HG02798 (cell line): ENCODE measurements around the gene KLF11.

Experiments
- ATAC-seq: cut with Tn5 transposase; IDR thresholded peaks from one replicate; pipeline ENCODE4 v1.9.1; 2021; ENCODE audit warnings: mild to moderate bottlenecking; ENCODE audit not compliant: unreplicated experiment, poor library complexity

Gene KLF11

DNA sequence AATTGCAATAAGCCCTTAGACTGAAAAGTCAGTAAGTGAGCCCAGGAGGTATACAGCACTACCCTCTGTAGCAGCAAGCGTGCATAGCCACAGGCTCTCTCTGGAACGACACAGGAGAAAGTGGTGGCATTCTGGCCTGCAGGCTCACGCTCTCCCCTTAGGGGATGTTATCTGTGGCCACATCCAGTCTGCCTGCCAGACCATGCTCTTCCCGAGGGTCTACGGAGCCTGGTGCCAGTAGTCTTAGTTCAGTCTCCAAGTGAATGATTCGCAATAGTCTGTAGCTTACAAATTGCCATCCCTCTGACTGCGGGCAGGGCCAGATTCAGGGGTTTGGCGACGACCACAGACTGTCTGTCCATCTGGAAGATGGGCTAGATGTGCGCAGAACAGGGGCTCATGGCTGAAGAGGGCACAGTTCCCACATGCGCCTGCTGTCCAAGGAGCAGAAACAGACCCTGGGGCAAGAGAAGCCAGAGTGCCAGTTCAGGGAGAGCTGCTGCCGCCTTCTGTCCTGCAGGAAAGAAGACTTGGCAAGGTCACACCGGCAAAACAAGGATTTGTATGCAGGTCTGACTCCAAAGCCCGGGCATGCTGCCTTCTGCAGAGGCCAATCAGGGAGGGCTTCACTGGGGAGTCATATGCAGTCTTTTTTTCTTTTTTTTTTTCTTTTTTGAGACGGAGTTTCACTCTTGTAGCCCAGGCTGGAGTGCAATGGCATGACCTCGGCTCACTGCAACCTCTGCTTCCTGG lies 3.5 kb upstream of the KLF11 start:
- no peak for ATAC-seq

DNA sequence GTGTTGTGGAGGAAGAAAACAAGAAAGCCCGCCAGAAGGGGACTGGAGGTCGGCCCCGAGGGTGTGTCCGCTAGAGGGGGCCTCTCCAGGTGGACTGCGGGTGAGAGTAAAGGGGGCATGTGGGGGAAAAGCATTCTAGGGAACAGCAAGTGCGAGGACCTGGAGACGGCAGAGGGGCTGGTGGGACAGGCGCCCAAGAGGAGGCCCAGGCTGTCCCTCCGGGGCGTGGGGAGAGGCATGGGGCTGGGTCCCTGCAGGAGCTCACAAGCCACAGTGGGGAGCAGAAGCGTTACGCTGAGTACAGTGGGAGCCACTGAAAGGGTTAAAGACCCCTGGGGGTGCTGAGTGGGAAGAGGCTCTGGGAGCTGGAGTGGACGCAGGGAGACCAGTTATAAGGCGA lies 1.6 kb upstream of the KLF11 start:
- ATAC-seq, result no peak

DNA sequence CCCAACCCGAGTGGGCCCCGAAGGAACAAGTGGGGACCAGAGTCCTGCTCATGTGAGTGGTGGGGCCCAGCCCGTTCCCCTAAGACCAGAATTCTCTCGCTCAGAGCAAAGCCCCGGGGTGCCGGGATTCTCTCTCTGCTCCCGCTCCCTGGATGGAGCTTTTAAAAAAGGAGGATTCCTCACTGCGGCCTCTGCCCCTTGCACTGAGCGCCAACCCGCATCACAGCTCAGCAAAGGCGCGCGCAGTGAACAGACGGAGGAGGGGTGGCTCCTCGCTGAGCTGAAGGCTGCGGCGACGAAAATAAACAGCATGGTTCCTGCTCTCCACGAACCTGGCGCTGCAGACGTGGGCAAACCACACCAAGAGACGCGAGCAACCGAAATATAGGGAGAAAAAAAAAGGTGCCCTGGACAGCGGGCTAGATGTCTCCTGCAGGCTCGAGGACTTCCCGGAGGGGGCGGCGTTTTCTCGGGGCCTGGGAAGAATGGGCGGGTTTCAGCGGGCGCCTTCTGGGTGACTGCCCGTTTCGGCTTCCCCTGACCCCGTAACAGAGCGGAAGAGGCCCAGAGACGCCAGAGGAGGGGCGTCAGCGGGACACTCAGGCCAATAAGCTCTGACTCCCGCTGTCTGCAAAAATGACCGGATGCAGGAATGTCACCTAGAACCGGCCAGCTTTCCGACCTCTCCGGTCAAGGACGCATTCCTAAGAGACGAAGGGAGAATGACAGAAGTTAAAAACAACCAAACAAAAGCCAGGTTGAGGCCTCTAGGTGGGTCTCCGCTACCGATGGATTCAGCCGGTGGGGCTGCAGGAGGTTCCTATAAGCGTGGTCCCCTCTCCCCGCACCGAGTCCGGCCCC lies 819 bp upstream of the KLF11 start:
- no peak for ATAC-seq

DNA sequence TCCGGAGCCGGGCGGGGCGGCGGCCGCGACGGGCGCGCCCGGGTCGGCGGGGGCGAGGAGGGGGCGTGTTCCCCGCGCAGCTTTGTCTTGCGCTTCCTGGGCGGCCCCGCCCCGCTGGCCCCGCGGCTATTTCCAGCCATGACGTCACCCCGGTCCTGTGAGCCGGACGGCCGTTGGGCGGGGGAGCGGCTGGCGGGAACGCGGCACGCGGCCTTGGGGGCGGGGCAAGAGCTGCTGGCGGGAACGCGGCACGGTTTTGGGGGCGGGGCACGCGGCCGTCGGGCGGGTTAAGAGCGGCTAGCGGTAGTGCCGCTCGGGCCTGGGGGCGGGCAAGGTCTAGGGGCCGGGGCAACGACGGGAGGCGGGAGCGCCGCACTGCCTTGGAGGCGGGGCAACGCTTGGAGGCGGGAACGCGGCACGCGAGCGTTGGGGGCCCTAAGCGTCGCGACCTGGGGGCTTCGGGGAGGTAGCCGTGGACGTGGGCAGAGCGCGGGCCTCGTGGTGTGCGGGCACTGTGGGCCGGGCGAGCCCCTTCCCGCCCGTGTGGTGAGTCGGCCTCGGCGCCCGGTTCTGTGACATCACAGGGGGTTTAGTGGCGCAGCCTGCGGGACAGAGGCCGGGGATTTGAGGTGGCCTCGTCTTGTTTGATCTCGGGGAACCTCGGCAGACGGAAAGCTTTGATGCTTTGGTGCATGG lies 704 bp downstream of the KLF11 start:
- peak; percentile 72 for ATAC-seq

DNA sequence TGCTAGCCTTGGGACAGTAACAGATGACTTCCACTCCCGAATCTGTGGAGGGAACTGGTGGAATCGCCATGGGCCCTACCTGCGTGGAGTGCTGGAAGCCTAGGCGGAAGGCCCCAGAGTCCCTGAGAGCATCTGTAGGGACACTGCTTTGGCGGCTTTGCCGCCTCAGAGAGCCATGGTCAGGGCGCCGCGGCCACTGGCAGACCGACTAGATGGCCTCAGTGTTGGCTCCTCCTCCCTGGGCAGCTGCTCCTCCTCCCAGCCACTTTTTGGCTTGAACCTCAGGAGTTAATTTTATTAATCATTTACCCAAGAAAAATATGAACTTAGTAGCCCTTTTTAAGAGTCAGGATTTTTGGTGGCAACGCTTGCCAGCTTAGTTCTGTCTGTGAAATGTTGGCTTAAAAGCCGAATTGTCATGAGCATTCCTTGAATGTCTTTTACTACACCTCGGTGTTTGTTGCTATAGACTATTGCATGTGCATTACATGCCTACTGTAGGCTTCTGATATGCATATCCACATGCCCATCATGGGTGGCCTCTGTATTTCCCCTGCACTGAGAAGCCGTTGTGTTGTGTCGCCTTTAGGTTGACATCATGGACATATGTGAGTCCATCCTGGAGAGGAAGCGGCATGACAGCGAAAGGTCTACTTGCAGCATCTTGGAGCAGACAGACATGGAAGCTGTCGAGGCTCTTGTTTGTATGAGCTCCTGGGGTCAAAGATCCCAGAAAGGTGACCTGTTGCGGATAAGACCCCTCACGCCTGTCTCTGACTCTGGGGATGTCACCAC lies 2.4 kb downstream of the KLF11 start:
- no peak for ATAC-seq

DNA sequence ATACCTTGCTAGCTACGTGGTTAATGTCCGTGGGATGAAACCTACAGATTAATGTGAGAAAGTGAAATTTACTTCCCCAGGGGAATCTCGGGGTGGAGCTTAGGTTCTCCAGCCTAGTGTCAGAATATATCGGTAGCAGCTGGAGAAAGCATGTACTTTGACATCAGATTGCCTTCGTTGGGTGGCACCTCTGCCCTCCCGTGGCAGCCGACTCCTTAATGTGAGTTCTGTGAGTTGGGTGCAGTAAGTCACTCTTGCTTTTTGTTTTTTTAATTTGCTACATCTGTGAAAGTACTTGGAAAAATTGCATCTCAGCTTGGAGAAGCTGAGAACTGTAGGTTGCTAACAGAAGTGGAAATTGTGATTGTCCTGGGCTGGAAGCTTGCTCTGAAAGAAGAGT lies 3.6 kb downstream of the KLF11 start:
- no peak for ATAC-seq

DNA sequence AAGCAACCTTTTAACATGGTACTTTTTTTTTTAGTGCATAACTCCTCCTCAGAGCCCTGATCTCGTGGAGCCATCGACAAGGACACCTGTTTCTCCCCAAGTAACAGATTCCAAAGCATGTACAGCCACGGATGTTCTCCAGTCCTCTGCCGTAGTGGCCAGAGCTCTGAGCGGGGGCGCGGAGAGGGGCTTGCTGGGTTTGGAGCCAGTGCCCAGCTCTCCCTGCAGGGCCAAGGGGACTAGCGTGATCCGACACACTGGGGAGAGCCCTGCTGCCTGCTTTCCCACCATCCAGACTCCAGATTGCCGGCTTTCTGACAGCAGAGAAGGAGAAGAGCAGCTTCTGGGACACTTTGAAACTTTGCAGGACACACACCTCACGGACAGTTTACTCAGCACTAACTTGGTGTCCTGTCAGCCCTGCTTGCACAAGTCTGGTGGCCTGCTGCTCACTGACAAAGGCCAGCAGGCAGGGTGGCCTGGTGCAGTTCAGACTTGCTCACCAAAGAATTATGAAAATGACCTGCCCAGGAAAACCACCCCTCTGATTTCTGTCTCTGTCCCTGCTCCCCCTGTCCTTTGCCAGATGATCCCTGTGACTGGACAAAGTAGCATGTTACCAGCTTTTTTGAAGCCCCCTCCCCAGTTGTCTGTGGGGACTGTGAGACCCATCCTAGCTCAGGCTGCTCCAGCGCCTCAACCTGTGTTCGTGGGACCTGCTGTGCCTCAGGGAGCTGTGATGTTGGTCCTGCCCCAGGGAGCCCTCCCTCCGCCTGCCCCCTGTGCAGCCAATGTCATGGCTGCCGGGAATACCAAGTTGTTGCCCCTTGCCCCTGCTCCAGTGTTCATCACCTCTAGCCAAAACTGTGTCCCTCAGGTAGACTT lies 4.5 kb downstream of the KLF11 start:
- no peak for ATAC-seq

DNA sequence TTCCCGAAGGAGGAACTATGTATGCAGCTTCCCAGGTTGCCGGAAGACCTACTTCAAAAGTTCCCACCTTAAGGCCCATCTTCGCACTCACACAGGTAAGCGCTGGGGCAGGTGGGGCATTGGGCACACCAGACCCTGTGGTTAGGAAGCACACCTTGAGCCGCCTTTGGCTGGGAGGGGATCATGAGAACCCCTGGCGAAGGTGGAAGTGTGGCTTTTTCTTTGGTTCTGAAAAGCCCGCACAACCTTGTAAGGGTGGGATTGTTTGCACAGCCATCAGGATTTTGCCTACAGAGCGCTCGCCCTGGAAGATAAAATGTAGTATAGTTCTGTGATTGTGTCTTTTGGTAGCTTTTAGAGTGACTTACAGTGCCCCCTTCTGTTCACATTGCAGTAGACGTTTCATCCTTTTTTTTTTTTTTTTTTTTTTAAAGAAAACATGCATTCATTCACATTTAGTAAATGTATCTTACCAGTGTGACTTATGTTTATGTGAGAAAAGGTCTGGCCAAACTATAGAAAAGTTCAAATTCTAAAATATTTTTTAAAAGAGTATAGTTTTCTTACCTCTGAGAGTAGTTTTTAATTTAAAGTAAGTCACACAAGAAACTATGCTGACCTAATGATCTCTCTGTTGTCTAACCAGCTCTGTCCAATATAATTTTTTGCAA lies 5.3 kb downstream of the KLF11 start:
- no peak for ATAC-seq

DNA sequence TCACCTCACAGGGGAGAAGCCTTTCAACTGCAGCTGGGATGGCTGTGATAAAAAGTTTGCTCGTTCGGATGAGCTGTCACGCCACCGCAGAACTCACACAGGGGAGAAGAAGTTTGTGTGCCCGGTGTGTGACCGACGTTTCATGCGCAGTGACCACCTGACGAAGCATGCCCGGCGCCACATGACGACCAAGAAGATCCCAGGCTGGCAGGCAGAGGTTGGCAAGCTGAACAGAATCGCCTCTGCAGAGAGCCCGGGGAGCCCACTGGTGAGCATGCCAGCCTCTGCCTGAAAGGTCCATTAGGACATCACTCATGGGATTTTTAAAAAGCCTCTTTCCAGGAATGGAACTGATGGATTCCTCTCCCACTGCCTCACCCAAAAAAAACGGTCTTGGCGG lies 8.9 kb downstream of the KLF11 start:
- no peak for ATAC-seq

DNA sequence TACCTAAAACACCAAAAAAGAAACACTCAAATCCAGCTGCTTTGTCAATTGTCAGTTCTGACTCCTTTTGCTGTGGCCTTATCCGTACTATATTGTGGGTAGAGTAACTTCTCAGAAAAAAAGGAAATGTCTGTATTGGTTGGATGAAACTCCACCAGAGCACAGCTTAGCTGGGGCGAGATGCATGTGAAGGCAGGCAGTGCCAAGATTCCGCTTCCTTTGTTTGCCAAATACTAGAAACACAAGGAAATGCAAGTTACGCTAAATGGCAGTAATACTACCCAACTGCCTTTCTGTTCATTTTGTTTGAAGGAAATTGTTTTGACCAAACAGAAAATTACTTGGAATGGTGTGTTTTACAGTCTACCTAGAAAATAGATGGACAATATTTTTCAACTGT lies 10.0 kb downstream of the KLF11 start:
- no peak for ATAC-seq

DNA sequence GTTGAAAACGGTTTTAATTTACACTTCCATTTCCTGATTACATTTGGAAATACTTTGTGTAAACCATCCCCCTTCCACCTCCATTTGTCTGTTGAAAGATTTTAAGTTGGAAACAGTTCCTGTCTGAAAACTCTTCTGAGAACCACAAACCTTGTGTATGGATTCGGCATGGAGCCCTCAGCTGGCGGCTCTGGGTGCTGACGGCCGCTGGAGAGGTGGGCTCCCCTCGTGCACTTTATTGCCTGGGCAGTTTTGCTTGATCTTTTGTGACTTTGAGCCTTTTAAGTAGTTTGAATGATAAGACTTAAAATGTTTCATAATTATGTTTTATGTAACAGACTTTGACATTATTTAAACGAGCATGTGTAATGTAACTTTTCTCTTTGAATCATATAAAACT lies 11.1 kb downstream of the KLF11 start:
- ATAC-seq, result no peak

DNA sequence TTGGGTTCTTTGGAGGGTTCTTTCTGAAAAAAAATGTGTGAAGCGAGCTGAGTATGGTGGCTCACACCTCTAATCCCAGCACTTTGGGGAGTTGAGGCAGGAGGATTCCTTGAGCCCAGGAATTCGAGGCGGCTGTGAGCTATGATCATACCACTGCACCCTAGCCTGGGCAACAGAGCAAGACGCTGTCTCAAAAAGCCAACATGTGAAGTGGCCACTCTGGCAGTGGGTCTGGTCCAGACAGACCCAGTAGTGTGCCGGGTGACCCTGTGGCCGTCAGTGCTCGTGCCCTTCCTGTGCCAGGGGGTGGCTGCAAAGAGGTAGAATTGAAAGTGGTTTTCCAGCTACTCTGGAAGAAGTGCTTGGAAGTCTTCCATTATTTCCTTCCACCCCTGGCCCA lies 11.6 kb downstream of the KLF11 start:
- no peak for ATAC-seq

DNA sequence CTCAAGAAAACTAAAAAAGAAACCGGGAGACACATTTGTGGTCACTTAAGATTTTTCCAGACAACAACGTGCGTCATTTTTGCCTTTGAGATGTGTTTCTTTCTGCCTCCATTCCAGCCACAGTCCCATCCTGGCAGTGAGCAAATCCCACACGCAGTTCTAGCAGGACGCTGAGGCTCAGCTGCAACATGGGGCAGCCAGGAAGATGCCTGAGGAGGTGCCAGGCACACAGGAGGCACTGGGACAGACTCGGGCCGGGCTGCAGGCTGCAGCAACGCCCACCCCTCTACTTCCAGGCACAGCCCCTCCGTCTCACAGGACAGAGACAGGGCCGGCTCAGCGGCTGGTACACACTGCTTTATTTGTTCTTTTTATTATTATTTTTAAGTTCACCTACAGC lies 13.1 kb downstream of the KLF11 start:
- ATAC-seq, result no peak

DNA sequence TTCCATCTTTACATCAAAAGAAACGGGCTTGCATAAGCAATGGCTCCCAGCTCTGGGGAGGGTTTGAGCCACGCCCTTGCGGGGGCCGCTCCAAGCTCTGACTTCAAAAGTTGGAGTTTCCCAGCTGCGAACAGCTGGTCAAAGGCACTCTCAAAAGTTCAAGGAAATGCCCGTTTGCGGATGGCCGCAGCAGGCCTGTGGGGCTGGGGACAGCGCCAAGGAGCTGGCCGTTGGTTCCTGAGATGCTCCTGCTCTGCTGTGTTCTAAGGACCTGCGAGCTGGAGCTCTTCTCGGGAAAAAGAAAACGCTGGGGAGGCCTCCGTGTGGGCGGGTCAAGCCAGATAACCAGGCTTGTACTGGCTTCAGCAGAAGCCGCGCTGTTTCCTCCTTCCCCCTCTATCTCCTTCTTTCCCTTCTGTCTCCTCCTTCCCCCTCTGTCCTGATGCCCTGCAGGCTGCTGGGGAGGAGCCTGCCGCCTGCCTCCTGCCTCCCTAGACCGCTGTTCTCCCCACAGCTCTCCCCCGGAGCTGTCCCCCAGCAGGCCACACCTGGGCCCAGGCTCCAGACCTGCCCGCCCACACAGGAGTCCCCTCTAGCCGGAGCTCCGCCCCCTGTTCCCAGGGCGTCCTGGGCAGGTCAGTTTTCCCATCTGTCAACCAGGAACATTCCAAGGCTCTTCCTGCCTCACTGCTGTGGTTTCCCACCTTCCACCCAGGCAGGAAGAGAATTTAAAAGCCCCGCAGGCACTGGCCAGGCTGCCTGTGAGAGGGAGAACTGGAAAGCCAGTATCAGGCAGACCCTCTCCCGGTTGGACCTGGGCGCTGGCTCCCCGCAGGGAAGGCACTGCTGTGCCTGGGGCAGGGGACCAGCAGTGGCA lies 14.1 kb downstream of the KLF11 start:
- ATAC-seq, result no peak

DNA sequence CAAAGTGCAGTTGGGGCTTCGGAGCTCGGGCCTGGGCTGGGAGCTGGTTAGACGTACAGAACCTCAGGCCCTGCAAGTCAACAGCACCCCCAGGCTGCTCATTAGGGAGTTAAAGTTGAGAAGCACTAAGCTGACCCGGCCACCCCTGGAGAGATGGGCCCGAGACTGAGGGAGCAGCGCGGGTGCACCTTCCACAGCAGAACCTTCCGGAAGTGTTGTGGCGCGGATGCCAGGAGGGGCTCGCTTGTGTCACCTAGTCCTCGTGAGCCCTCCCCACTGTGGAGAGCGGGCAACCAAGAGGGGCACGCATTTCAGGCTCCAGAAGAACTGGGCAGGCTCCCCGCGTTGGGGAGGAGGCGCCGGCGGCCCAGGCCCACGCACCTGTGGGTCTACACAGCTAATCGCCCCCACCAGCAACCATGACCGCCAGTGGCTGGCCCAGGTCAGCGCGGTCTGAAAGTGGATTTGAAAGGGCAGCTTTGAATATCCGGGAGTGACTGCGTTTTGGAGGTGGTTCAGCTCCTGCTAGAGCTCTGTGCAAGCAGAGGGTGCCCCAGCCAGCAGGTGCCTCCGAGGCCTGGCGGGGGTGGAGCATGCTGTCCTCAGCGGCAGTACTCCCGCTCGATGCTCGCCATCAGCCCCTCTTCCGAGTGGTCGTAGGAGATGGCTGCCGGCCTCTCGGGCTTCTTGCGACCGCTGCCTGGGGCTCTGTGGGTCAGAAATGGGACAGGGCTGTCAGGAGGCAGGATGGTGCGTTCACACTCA lies 15.1 kb downstream of the KLF11 start:
- ATAC-seq, result no peak

DNA sequence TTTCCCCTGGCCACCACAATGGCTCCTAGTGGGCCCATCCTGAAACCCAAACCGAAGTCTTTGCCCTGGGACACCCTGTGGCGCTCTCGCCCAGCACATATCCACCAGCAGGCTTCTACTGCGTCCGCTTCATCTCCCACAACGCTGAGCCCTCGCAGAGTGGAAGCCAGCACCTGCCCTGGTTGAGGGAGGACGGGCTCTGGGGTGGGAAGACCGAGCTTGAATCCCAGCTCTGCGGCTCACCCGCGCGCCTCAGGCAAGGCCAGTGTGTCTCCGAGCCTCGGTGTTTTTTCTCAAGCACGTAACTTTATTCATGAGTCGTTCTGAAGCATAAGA lies 15.6 kb downstream of the KLF11 start:
- ATAC-seq, result no peak

DNA sequence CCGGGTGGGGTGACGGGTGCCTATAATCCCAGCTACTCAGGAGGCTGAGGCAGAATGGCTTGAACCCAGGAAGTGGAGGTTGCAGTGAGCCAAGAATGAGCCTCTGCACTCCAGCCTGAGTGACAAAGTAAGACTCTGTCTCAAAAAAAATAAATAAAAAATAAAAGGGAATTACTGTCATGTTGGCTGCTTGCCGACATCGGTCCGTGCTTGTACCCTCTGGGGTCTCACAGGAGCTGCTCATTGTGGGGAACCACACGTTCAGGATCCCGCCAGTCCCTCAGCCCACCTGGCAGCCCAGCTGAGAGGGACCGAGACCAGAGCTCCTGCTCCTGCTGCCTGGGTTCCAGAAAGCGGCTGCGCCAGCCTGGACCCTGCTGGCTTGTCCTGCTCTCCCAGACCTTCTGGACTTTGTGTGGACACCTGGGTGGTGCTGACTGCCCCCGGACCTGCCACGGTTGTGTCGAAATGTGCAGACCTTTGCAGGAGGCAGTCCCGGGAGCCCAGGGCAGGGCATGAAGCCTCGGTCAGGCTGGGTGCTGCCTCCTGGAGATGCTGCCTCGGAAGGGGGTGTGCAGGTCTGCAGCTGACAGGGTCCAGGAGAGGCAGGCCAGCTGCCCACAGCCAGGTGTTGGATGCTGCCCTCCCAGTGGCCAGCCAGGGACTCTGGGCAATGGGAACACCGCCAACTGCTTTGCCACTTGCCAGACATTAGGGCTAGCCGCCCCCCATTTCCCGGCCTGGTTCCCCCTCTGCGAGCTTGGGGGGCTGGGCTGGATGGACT lies 16.4 kb downstream of the KLF11 start:
- no peak for ATAC-seq
